Endothelial cell of umbilical vein (primary cell): ENCODE results near the gene SEPTIN5. TPM values are rescaled to one million over a fixed set of nuclear protein-coding genes. Genes with fewer than 3 reads are reported as not detected.

ENCODE experiments used
- BruUV-seq: library from RNA; stranded (reverse); fragments of 400-500 nt; replicated peaks from 2 replicates; lab custom pipeline; 2021; lab: Mats Ljungman, UMichigan
- CTCF ChIA-PET: fragments of 300-600, 350-600 bp; sonication (Branson Sonifier 250); formaldehyde crosslinking; loops from one replicate; lab custom pipeline; 2021; ENCODE audit warnings: antibody characterized with exemption, inconsistent platforms; lab: Charles Lee
- POLR2A ChIA-PET: fragments of 300-600, 350-600 bp; sonication (Branson Sonifier 250); formaldehyde crosslinking; loops from one replicate; lab custom pipeline; 2021; ENCODE audit warnings: antibody characterized with exemption, inconsistent platforms; lab: Charles Lee
- DNase-seq: peaks from one replicate; pipeline ENCODE4 v3.0.0-alpha.2; 2011; ENCODE audit warnings: low read depth, low spot score
- FAIRE-seq: peaks from 2 replicates; lab custom pipeline; 2011; peaks lifted over from hg19 to GRCh38; lab: Jason Lieb, UNC
- H2AFZ ChIP-seq: 2 replicates; pipeline ENCODE4 v1.6.0; 2012; ENCODE audit warnings: low read depth, low read length, control low read depth, inconsistent platforms
- H3K27ac ChIP-seq: 2 replicates; pipeline ENCODE4 v1.5.1; 2011; ENCODE audit warnings: low read depth, mild to moderate bottlenecking, control low read depth, low read length, moderate library complexity; ENCODE audit not compliant: insufficient read depth
- H3K27me3 ChIP-seq, 2 experiments: 2 replicates each; pipeline versions ENCODE4 v1.6.0 to v1.6.1; 2011; ENCODE audit warnings: low read length in 2 of 2, mixed read lengths in 1 of 2; ENCODE audit not compliant: control insufficient read depth in 2 of 2, insufficient read depth in 2 of 2
- H3K36me3 ChIP-seq, 2 experiments: 2 replicates in 1 of 2; 3 replicates in 1 of 2; pipeline ENCODE4 v1.5.1; 2011; ENCODE audit warnings: low read length in 2 of 2, mild to moderate bottlenecking in 1 of 2, moderate library complexity in 1 of 2; ENCODE audit not compliant: control insufficient read depth in 2 of 2, insufficient read depth in 2 of 2; ENCODE audit errors: extremely low read depth in 1 of 2
- H3K4me1 ChIP-seq: 3 replicates; pipeline ENCODE4 v1.5.1; 2011; ENCODE audit warnings: mild to moderate bottlenecking, low read length; ENCODE audit not compliant: control insufficient read depth, insufficient read depth; ENCODE audit errors: extremely low read depth
- H3K4me2 ChIP-seq: 2 replicates; pipeline ENCODE4 v1.6.1; 2011; ENCODE audit warnings: low read length, control low read depth, mixed read lengths; ENCODE audit not compliant: insufficient read depth
- H3K4me3 ChIP-seq, 3 experiments: fragments of 200-600 bp in 1 of 3; sonication (generic), shearing (Covaris generic) in 1 of 3; replicated peaks in 1 of 3; 2 replicates each; pipeline ENCODE4 v1.5.1; 2011 to 2016; ENCODE audit warnings: control low read depth in 3 of 3, low read length in 3 of 3, mild to moderate bottlenecking in 2 of 3, inconsistent platforms in 1 of 3, low read depth in 1 of 3, moderate library complexity in 1 of 3; ENCODE audit not compliant: insufficient read depth in 1 of 3
- H3K79me2 ChIP-seq: 2 replicates; pipeline ENCODE4 v1.6.0; 2012; ENCODE audit warnings: low read length, inconsistent platforms; ENCODE audit not compliant: control insufficient read depth, insufficient read depth
- H3K9ac ChIP-seq: replicated peaks from 2 replicates; pipeline ENCODE3; 2011; ENCODE audit warnings: low read length, control low read depth; ENCODE audit not compliant: insufficient read depth; ENCODE audit errors: extremely low read depth
- H3K9me1 ChIP-seq: replicated peaks from 3 replicates; pipeline ENCODE4 v1.6.0; 2011; ENCODE audit warnings: mild to moderate bottlenecking, low read length; ENCODE audit not compliant: control insufficient read depth, insufficient read depth; ENCODE audit errors: extremely low read depth
- H3K9me3 ChIP-seq: replicated peaks from 2 replicates; pipeline ENCODE4 v1.5.1; 2012; ENCODE audit warnings: low read length, inconsistent platforms; ENCODE audit not compliant: control insufficient read depth, insufficient read depth
- H4K20me1 ChIP-seq: replicated peaks from 2 replicates; pipeline ENCODE3; 2011; ENCODE audit warnings: mild to moderate bottlenecking, low read length; ENCODE audit not compliant: control insufficient read depth, insufficient read depth; ENCODE audit errors: extremely low read depth
- CTCF ChIP-seq, 2 donors: IDR thresholded peaks; 1 replicate in 1 of 2; 2 replicates in 1 of 2; pipeline ENCODE4 v1.5.1; 2011; ENCODE audit warnings: low read length in 2 of 2, mild to moderate bottlenecking in 2 of 2, moderate library complexity in 2 of 2, control low read depth in 1 of 2, inconsistent platforms in 1 of 2, low read depth in 1 of 2; ENCODE audit not compliant: insufficient read depth in 1 of 2; ENCODE audit errors: extremely low read depth in 1 of 2
- EZH2 ChIP-seq: IDR thresholded peaks from 2 replicates; pipeline ENCODE4 v1.6.1; 2012; ENCODE audit warnings: borderline replicate concordance, low read depth, mild to moderate bottlenecking, moderate library complexity, low read length, inconsistent platforms; ENCODE audit not compliant: severe bottlenecking
- FOS ChIP-seq: IDR thresholded peaks from 2 replicates; pipeline ENCODE4 v1.6.1; 2011; ENCODE audit warnings: mild to moderate bottlenecking, low read length, moderate library complexity, borderline replicate concordance; ENCODE audit not compliant: insufficient read depth
- GATA2 ChIP-seq: IDR thresholded peaks from 2 replicates; pipeline ENCODE4 v1.7.0; 2011; ENCODE audit warnings: low read depth, mild to moderate bottlenecking, moderate library complexity, mixed read lengths, low read length; ENCODE audit not compliant: insufficient read length, insufficient read depth
- JUN ChIP-seq: IDR thresholded peaks from 2 replicates; pipeline ENCODE4 v1.6.1; 2011; ENCODE audit warnings: borderline replicate concordance, low read depth; ENCODE audit not compliant: insufficient read length, insufficient read depth
- MAX ChIP-seq: IDR thresholded peaks from 2 replicates; pipeline ENCODE4 v1.6.1; 2011; ENCODE audit not compliant: insufficient read depth, insufficient read length
- MYC ChIP-seq: IDR thresholded peaks from one replicate; pipeline ENCODE4 v1.6.1; 2011; ENCODE audit warnings: mild to moderate bottlenecking, low read depth, low read length
- POLR2A ChIP-seq: IDR thresholded peaks from 2 replicates; pipeline ENCODE4 v1.6.1; 2012; ENCODE audit warnings: low read depth, mild to moderate bottlenecking, control low read depth, low read length
- POLR2AphosphoS5 ChIP-seq: IDR thresholded peaks from 2 replicates; pipeline ENCODE4 v1.6.1; 2012; ENCODE audit warnings: low read depth, mild to moderate bottlenecking, control low read depth, low read length, moderate library complexity; ENCODE audit not compliant: insufficient read depth
- dilution Hi-C: fragments of 300-500 bp; cut with MboI; formaldehyde crosslinking; loops from one replicate; pipeline ENCODE4 v1.15.0; 2019; ENCODE audit warnings: low sequenced_read_pairs; ENCODE audit not compliant: extremely low pct_ligation_motif_present
- intact Hi-C: fragments of 100-400 bp; cut with micrococcal nuclease; formaldehyde crosslinking; loops from one replicate; pipeline ENCODE4 v1.10.0; 2022
- polyA plus RNA-seq, 4 experiments: library from polyadenylated mRNA; depleted of rRNA in 3 of 4; stranded (reverse) in 3 of 4; unstranded in 1 of 4; fragments of >200 nt; gene quantifications; 2 replicates each; pipeline versions ENCODE4 v1.2.1 to v1.2.3, GENCODE V29; 2011 to 2012; ENCODE audit warnings: missing spikeins in 1 of 4
- total RNA-seq: library from RNA; stranded (reverse); gene quantifications from 2 replicates; pipeline ENCODE4 v1.2.3, GENCODE V29; 2021

The SEPTIN5 gene
- total and polyA plus RNA-seq, 2 donors (not counting 3 experiments of a cell fraction or from before 2014, with no cell fraction given), result 31.1 to 35.8 TPM

GRCh38 chr22:19734837-19735382 is 20.6 kb downstream of the SEPTIN5 start:
- Histone ChIP-seq H3K36me3 (no peaks in the 10 kb centered on the region), H3K4me3 (no peak overlapping the region), H2AFZ (no peak overlapping the region), H3K4me2 (no peak overlapping the region), H3K27me3 (no peaks in the 10 kb centered on the region), H3K79me2 (no peaks in the 10 kb centered on the region), H3K27ac (no peak overlapping the region), H3K9me3 (no peaks in the 10 kb centered on the region), H3K9me1 (no peaks in the 10 kb centered on the region), H3K4me1 (peaks cover 3% of the 10 kb centered on the region), H3K9ac (no peak overlapping the region), H4K20me1 (no peaks in the 10 kb centered on the region)
- intact Hi-C loops (no loop called here), dilution Hi-C loops (no loop called here)
- no peak for FAIRE-seq
- ChIA-PET POLR2A (no interaction called here), CTCF (interaction anchor here (0.9 kb wide), 1 partner anchor 22 kb away, joined by 6 read pairs; no protein-coding TSS in a partner anchor)
- no peak for DNase-seq
- no peak for TF ChIP-seq POLR2AphosphoS5
- TF ChIP-seq FOS, result no peak
- no peak for TF ChIP-seq CTCF (IDR thresholded peaks at IDR 0.05; ENCODE audit: extremely low read depth in 1 of 2, insufficient read depth in 1 of 2, low read depth in 1 of 2, low read length in 2 of 2)
- TF ChIP-seq JUN, result no peak
- TF ChIP-seq POLR2A, result no peak
- no peak for TF ChIP-seq MYC
- no peak for TF ChIP-seq GATA2
- no peak for TF ChIP-seq MAX
- no peak for TF ChIP-seq EZH2
- no TSS peak for BruUV-seq
